Karpas-422 (cell line): ENCODE results near the gene SIPA1L3. TPM values are rescaled to one million over a fixed set of nuclear protein-coding genes. Genes with fewer than 3 reads are reported as not detected.

ENCODE experiments used
- DNase-seq: peaks from one replicate; pipeline ENCODE4 v3.0.0-alpha.2; 2015
- H2AFZ ChIP-seq: fragments of 200-600 bp; sonication (generic); 2 replicates; pipeline ENCODE4 v1.6.1; 2014; ENCODE audit warnings: antibody characterized with exemption, low read length, mixed read lengths
- H3K27ac ChIP-seq: fragments of 200-600 bp; sonication (generic); 2 replicates; pipeline ENCODE4 v1.5.1; 2014; ENCODE audit warnings: mild to moderate bottlenecking, low read length, moderate library complexity
- H3K27me3 ChIP-seq: fragments of 200-600 bp; sonication (generic); 2 replicates; pipeline ENCODE4 v1.6.1; 2014; ENCODE audit warnings: low read length, mixed read lengths
- H3K36me3 ChIP-seq: fragments of 200-600 bp; sonication (generic); 2 replicates; pipeline ENCODE4 v1.6.1; 2014; ENCODE audit warnings: low read length, mixed read lengths; ENCODE audit not compliant: insufficient read depth
- H3K4me1 ChIP-seq: fragments of 200-600 bp; sonication (generic); 2 replicates; pipeline ENCODE4 v1.6.1; 2014; ENCODE audit warnings: mild to moderate bottlenecking, low read length, mixed read lengths
- H3K4me2 ChIP-seq: fragments of 200-600 bp; sonication (generic); 2 replicates; pipeline ENCODE4 v1.6.1; 2014; ENCODE audit warnings: low read length, low read depth, mild to moderate bottlenecking; ENCODE audit not compliant: poor library complexity, severe bottlenecking
- H3K4me3 ChIP-seq: fragments of 200-600 bp; sonication (generic); 2 replicates; pipeline ENCODE4 v1.5.1; 2014; ENCODE audit warnings: mild to moderate bottlenecking, antibody characterized with exemption, low read length, mixed read lengths
- H3K79me2 ChIP-seq: fragments of 200-600 bp; sonication (generic); 2 replicates; pipeline ENCODE4 v1.6.1; 2014; ENCODE audit warnings: mild to moderate bottlenecking, low read length, mixed read lengths
- H3K9ac ChIP-seq: fragments of 200-600 bp; sonication (generic); 2 replicates; pipeline ENCODE4 v1.6.0; 2014; ENCODE audit warnings: low read length
- H3K9me2 ChIP-seq: fragments of 200-600 bp; sonication (generic), shearing (Covaris generic); replicated peaks from 2 replicates; pipeline ENCODE4 v1.6.0; 2014; ENCODE audit warnings: mild to moderate bottlenecking, low read length, moderate library complexity; ENCODE audit not compliant: insufficient read depth
- H3K9me3 ChIP-seq: fragments of 300-700, 200-600 bp; sonication (generic); 2 replicates; pipeline ENCODE4 v1.6.1; 2014; ENCODE audit warnings: low read length, mixed read lengths
- H4K20me1 ChIP-seq: fragments of 200-600 bp; sonication (generic); 2 replicates; pipeline ENCODE4 v1.6.1; 2014; ENCODE audit warnings: mild to moderate bottlenecking, antibody characterized with exemption, low read length, low read depth; ENCODE audit not compliant: insufficient read depth
- total RNA-seq: library from RNA; depleted of rRNA; stranded (reverse); fragments of >200 nt; shearing (Covaris generic); gene quantifications from 2 replicates; pipeline ENCODE4 v1.2.3, GENCODE V29; 2014; ENCODE audit warnings: low replicate concordance

The SIPA1L3 gene
- total RNA-seq, 1 experiment from 2014 or later, result 88.1 TPM

DNA sequence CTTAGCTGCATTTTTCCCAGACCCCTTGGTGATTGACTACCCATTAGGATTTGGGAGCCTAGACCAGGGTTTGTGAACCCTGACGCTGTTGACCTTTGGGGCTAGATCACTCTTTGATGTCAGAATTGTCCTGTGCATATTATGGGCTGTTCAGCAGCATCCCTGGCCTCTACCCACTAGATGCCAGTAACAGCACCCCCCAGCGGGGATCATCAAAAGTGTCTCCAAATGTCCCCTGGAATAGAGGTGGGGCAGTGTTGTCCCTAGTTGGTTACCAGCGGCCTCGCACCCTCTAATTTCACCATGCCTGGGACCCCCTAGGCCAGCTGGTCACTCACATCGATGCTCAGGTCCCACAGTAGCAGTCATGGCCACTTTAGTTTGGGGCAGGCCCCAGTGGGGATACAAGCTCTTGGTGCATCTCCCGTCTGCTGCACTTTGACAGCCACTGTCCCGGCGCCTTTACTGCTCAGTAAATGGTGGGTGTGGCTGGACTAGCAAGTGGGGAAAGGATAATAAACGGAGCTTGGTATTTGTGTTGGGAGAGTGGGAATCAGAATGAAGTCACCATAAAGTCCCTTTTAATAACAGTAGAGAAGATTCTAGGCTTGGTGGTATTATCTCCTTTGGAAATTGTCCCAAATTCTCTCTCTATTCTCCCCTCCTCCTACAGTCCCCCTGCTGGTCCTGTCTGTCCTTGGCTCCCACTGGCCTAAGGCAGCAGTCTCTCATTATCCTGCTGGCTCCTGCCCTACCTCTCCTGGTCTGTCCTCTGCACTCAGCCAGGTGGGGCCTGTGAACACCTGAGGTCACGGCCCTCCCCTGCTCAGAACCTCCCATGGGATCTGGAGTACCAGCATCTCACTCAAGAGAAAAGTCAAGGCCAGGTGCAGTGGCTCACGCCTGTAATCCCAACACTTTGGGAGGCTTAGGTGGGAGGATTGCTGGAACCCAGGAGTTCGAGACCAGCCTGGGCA, 80.6 kb downstream of the SIPA1L3 start:
- H3K4me3 ChIP-seq, result no peak overlapping the region
- H3K4me1 ChIP-seq, result peaks cover 57% of the 10 kb centered on the region
- no peaks in the 10 kb centered on the region for H3K9me2 ChIP-seq
- peak overlapping the region; percentile 28; the same call in 1 of the 2 replicates for H3K9ac ChIP-seq
- H3K9me3 ChIP-seq, result no peaks in the 10 kb centered on the region
- H4K20me1 ChIP-seq, result 0 out of 2 replicates have a peak, but pooled peaks cover 2% of the 10 kb centered on the region
- H3K27ac ChIP-seq, result peak overlapping the region; percentile 88
- no peaks in the 10 kb centered on the region for H3K27me3 ChIP-seq
- DNase-seq, result peak; percentile 82
- H3K79me2 ChIP-seq, result peaks cover 100% of the 10 kb centered on the region
- no peaks in the 10 kb centered on the region for H3K36me3 ChIP-seq
- no peak overlapping the region for H3K4me2 ChIP-seq
- no peak overlapping the region for H2AFZ ChIP-seq

- H3K4me1 ChIP-seq, result peaks cover 43% of the 10 kb centered on the region
- no peak overlapping the region for H3K4me3 ChIP-seq
- H2AFZ ChIP-seq, result no peak overlapping the region
- 0 out of 2 replicates have a peak overlapping the region, but pooled peaks have one; percentile 16 for H3K27ac ChIP-seq
- no peaks in the 10 kb centered on the region for H3K27me3 ChIP-seq
- H3K4me2 ChIP-seq, result no peak overlapping the region
- H3K9ac ChIP-seq, result no peak overlapping the region
- H3K9me3 ChIP-seq, result no peaks in the 10 kb centered on the region
- DNase-seq, result no peak
- peaks cover 99% of the 10 kb centered on the region for H3K79me2 ChIP-seq
- H4K20me1 ChIP-seq, result 0 out of 2 replicates have a peak, but pooled peaks cover 5% of the 10 kb centered on the region
- no peaks in the 10 kb centered on the region for H3K36me3 ChIP-seq
- no peaks in the 10 kb centered on the region for H3K9me2 ChIP-seq
Observed at GRCh38 chr19:37988758-37989635, 82.0 kb downstream of the SIPA1L3 start.

GRCh38 chr19:37989855-37990254, 82.8 kb downstream of the SIPA1L3 start:
- DNase-seq, result no peak
- no peak overlapping the region for H3K4me3 ChIP-seq
- H3K36me3 ChIP-seq, result no peaks in the 10 kb centered on the region
- H4K20me1 ChIP-seq, result 0 out of 2 replicates have a peak, but pooled peaks cover 5% of the 10 kb centered on the region
- H3K27ac ChIP-seq, result no peak overlapping the region
- no peaks in the 10 kb centered on the region for H3K27me3 ChIP-seq
- H3K4me1 ChIP-seq, result peaks cover 35% of the 10 kb centered on the region
- H3K9me3 ChIP-seq, result no peaks in the 10 kb centered on the region
- H2AFZ ChIP-seq, result no peak overlapping the region
- no peak overlapping the region for H3K4me2 ChIP-seq
- H3K79me2 ChIP-seq, result peaks cover 99% of the 10 kb centered on the region
- H3K9me2 ChIP-seq, result no peaks in the 10 kb centered on the region
- no peak overlapping the region for H3K9ac ChIP-seq

DNA sequence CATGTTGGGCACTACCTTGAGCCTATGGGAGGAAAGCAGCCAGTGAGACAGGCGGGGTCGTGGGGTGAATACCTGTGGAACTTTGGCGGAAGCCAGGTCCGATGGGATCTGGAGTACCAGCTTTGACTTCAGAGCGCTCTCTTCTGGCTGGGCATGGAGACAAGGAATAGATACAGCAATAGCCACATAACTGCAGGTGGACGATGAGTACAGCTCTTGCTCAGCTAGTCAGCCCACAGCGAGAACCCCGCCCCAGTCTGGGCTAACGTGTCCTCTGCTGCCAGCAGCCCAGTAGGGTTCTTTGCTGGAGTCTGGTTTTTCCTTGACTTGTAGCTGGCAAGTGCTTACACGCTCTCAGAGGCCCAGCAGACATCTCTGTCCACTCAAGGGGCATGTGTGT, 83.4 kb downstream of the SIPA1L3 start:
- no peaks in the 10 kb centered on the region for H3K9me2 ChIP-seq
- no peak overlapping the region for H3K4me2 ChIP-seq
- H3K9me3 ChIP-seq, result no peaks in the 10 kb centered on the region
- no peak overlapping the region for H3K27ac ChIP-seq
- no peaks in the 10 kb centered on the region for H3K27me3 ChIP-seq
- peaks cover 30% of the 10 kb centered on the region for H3K4me1 ChIP-seq
- no peak for DNase-seq
- H3K36me3 ChIP-seq, result no peaks in the 10 kb centered on the region
- H3K4me3 ChIP-seq, result no peak overlapping the region
- 0 out of 2 replicates have a peak, but pooled peaks cover 5% of the 10 kb centered on the region for H4K20me1 ChIP-seq
- peaks cover 99% of the 10 kb centered on the region for H3K79me2 ChIP-seq
- H3K9ac ChIP-seq, result no peak overlapping the region
- no peak overlapping the region for H2AFZ ChIP-seq

DNA sequence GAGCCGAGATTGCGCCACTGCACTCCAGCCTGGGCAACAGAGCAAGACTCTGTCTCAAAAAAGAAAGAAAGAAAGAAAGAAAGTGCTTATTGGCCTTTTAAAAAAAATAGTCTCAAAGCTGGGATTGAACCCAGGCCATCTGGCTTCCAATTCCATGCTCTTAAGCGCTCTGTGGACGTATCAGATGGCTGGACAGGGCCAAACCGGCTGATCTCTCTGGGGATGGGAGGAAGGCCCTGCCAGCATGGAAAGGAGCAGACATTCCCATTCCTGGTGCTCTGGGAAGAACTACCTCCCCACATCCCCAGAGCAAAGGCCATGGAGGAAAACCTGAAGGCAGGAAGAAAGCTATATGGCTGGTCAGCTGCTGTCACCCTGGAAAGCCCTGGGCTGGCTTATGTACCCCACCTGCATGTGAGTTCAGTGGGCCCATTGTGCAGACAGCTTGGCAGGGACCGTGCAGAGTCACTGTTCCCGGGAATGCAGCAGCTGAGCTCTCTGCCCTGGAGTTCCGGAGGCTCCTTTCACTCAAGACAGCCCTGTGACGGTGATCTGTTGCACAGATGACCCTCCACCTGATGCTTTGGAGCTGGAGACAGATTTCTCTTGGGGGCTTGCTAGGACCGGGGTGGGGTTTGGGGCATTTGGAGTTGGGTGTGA, 84.3 kb downstream of the SIPA1L3 start:
- peaks cover 25% of the 10 kb centered on the region for H3K4me1 ChIP-seq
- H4K20me1 ChIP-seq, result 0 out of 2 replicates have a peak, but pooled peaks cover 5% of the 10 kb centered on the region
- no peak overlapping the region for H3K4me3 ChIP-seq
- no peaks in the 10 kb centered on the region for H3K9me2 ChIP-seq
- no peaks in the 10 kb centered on the region for H3K36me3 ChIP-seq
- no peaks in the 10 kb centered on the region for H3K9me3 ChIP-seq
- no peak overlapping the region for H3K4me2 ChIP-seq
- no peaks in the 10 kb centered on the region for H3K27me3 ChIP-seq
- H2AFZ ChIP-seq, result no peak overlapping the region
- H3K79me2 ChIP-seq, result peaks cover 99% of the 10 kb centered on the region
- DNase-seq, result no peak
- peak overlapping the region; percentile 38 for H3K27ac ChIP-seq
- no peak overlapping the region for H3K9ac ChIP-seq

GRCh38 chr19:37991841-37992248, 84.8 kb downstream of the SIPA1L3 start:
- H4K20me1 ChIP-seq, result 0 out of 2 replicates have a peak, but pooled peaks cover 5% of the 10 kb centered on the region
- H3K79me2 ChIP-seq, result peaks cover 99% of the 10 kb centered on the region
- H3K4me1 ChIP-seq, result peaks cover 20% of the 10 kb centered on the region
- no peak overlapping the region for H3K4me2 ChIP-seq
- no peaks in the 10 kb centered on the region for H3K27me3 ChIP-seq
- H3K9ac ChIP-seq, result no peak overlapping the region
- no peak overlapping the region for H2AFZ ChIP-seq
- H3K9me3 ChIP-seq, result no peaks in the 10 kb centered on the region
- H3K4me3 ChIP-seq, result no peak overlapping the region
- H3K27ac ChIP-seq, result peak overlapping the region; percentile 38
- H3K9me2 ChIP-seq, result no peaks in the 10 kb centered on the region
- DNase-seq, result no peak
- H3K36me3 ChIP-seq, result no peaks in the 10 kb centered on the region

DNA sequence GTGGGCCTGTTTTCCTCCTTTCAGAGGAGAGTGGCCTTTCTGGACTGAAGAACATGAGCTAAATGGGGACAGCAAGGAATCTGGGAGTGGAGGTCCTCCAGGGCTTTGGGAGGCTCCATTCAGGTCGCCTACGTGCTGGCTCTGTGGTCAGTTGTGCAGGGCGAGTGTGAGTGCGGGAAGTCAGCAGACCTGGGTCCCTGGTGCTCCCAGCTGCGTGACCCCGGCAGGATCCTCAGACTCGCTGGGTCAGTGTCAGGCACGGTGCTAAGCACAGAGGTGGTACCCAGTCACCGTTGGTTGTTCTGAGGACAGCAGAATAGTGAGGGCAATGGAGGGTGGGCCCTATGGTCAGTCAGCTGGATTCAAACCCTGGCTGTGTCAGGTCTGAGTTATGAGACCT, 85.8 kb downstream of the SIPA1L3 start:
- Histone ChIP-seq H3K9ac (no peak overlapping the region), H3K79me2 (peaks cover 96% of the 10 kb centered on the region), H3K4me1 (peaks cover 14% of the 10 kb centered on the region), H3K36me3 (no peaks in the 10 kb centered on the region), H3K4me3 (no peak overlapping the region), H2AFZ (no peak overlapping the region), H3K4me2 (no peak overlapping the region), H3K27ac (no peak overlapping the region), H3K9me2 (no peaks in the 10 kb centered on the region), H4K20me1 (0 out of 2 replicates have a peak, but pooled peaks cover 5% of the 10 kb centered on the region), H3K27me3 (no peaks in the 10 kb centered on the region), H3K9me3 (no peaks in the 10 kb centered on the region)
- DNase-seq, result no peak
